NCI-H1105 treated with DMSO at 0.1 percent for 48 hours (cell line): ENCODE data around the gene R3HDM4.
"Not testable (repeated sequence)": the region's sequence is repeated elsewhere in the genome, so short reads cannot be mapped to it uniquely, and the experiment has no call there.

Source experiments
- DNase-seq: peaks from one replicate; lab custom pipeline; 2025; lab: John Stamatoyannopoulos, UW

Gene R3HDM4

DNA sequence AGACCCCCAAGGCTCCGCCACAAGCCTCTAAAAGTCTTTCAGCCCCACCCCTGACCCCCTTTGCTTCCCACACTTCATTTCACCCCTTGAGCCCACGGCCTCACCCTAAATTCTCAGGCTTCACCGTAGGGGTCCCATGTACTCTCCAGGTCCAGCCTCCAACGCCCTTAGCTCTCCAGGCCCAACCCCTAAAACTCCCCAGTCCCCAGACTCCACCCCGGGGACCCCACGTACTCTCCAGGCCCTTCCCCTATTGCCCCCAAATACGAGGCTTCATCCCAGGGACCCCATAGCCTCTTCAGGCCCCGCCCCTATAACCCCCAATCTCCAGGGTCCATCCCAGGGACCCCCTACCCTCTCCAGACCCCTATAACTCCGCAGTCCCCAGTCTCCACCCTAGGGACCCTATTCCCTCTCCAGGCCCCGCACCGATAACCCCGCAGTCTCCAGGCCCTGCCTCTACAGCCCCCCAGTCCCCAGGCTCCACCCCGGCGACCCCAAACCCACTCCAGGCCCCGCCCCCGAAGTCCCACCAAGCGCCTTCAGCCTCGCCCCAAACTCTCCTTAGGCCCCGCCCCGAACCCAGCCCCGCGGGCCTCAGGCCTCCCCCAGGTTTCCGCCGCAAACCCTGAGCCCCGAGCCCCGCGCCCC, 20.7 kb downstream of the R3HDM4 start:
- no peak for DNase-seq

- not testable (repeated sequence) for DNase-seq
These were observed 21.4 kb downstream of the R3HDM4 start for GRCh38 chr19:891421-892200.

DNA sequence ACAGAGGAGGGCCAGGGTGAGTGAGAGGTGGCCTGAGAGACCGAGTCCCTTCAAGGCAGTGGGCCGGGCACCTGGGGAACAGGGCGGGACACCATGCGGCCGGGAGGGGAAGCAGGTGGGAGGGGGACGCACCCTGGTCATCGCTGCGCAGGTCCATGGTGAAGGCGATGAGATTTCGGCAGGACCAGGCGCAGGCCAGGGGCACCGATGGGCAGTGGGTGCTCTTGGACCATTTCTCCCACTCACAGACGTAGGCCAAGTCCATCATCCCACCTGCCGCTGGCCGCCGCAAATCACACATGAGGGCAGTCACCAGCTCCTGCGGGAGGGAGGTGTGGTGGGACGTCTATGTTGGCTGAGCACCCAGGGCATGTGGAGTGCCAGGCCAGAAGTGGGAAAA, 22.2 kb downstream of the R3HDM4 start:
- no peak for DNase-seq

DNA sequence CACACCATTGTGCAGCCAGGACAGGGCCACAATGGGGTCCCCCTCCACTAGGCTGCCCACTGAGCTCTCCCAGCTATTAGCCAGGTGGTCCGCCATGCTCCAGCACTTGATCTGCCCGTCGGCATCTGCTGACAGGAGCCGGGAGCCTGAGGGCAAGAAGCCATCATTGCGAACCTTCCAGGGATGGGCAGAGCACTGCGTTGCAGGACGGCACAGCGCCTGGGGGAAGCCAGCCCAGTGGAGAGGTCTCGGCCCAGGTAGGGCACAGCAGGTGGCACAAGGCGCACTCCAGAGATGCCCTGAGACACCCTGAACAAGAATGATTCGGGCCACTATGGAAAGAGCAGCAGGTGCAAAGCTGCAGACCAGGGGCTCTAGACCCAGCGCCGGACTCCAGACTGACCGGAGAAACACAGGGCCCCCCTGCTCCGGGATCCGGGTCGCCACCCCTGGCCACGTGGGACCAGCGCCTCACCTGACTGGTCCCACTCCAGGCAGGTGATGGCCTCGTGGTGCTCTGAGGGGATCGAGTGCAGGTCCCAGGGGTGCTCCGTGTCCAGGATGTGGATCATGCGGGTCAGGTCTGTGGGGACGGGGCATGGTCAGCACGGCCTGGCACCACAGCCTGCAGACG, 23.2 kb downstream of the R3HDM4 start:
- no peak for DNase-seq

DNA sequence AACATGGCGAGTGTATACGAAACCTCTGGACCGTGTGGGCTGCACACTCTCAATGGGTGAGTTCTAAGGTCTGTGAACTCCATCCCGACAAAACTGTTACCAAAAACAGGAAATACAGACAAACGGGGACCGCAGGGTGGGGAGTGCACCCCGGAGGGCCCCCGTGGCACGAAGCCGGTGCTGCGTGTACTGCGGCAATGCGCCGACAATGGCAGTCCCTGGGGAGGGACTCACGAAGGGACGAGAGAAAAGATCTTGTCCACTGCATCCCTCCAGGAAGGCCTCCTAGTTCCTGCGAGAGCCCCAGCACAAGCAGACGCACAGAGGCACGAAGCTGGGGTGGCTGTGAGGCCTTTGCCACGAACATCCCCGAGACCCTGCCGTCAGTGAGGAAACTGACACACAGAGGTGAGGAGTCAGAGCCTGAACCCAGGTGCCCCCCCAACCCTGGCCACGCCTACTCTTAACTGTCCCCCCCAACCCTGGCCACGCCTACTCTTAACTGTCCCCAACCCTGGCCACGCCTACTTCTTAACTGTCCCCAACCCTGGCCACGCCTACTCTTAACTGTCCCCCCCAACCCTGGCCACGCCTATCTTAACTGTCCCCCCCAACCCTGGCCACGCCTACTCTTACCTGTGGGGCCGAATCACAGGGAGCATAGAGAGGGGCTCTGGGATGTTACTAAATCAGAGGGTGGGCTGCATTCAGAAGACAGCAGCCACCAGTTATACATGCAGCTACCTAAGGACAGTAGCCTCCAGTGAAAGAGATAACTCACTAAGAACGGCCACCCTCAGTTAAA, 24.2 kb downstream of the R3HDM4 start:
- DNase-seq: no peak

DNA sequence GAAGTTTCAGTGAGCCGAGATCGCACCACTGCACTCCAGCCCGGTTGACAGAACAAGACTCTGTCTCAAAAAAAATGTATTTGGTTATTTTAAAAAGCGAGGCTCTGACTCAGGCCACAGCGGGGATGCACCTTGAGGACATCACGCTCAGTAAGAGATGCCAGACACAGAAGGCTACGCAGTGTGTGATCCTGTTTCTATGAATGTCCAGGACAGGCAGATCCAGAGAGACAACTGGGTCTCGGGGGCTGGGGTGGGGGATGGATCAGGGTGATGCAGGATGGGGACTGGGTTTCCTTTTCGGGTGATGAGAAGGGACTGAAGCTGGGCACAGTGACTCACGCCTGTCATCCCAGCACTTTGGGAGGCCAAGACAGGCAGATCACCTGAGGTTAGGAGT, 25.4 kb downstream of the R3HDM4 start:
- no peak for DNase-seq

DNA sequence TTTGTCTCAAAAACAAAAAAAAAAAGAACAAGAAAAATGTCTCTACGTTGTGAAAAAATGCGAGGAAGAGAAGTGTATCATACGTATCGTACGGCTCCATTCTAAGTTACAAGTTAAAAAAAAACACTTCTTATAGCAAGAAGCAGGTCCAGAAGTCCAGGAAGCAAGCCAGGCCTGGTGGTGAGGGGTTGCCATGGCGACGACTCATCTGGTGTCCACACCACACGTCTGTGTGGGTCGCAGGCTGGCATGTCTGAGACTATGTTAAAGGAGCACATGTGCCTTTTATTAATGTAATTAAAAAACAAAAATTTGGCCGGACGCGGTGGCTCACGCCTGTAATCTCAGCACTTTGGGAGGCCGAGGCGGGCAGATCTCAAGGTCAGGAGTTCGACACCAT, 25.9 kb downstream of the R3HDM4 start:
- DNase-seq: no peak

- no peak for DNase-seq
These were observed 27.3 kb downstream of the R3HDM4 start for GRCh38 chr19:885536-886224.

DNA sequence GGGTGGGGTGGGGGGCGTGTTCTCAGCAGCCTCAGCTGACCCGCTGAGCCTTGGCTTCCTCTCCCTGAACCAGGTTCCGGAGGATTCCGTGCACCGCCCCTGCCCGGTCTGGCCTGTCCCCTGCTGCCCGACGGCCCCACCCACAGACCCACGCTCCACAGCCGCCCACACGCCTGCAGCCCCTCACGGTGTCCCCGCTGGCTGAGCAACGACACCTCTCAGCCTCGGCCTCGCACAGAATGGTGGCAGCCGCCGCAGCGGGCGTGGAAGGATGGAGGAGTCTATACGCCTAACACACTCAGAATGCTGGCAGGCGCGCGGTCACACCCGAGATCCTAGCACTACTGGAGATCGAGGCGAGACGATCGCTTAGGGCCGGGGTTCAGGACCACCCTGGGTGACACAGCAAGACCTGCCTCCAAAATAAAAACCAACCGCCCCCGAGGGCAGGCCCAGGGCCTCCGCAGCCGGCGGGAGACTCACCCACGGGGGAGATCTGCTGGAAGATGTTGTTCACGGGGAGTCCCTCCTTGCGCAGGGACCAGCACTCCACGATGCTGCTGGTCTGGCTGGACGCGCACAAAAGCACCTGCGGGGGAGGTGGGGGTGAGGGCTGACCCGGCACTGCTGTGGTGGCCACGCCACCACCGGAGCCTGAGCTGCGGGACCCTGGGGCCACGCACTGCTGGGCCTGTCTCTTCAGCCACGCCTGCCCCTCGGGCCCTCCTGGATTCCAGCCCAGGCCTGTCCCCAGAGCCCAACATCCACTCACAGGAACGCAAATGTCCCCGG, 28.4 kb downstream of the R3HDM4 start:
- no peak for DNase-seq

GRCh38 chr19:883661-884211, 29.3 kb downstream of the R3HDM4 start:
- DNase-seq: no peak

GRCh38 chr19:882871-883497, 30.0 kb downstream of the R3HDM4 start:
- DNase-seq: no peak

DNA sequence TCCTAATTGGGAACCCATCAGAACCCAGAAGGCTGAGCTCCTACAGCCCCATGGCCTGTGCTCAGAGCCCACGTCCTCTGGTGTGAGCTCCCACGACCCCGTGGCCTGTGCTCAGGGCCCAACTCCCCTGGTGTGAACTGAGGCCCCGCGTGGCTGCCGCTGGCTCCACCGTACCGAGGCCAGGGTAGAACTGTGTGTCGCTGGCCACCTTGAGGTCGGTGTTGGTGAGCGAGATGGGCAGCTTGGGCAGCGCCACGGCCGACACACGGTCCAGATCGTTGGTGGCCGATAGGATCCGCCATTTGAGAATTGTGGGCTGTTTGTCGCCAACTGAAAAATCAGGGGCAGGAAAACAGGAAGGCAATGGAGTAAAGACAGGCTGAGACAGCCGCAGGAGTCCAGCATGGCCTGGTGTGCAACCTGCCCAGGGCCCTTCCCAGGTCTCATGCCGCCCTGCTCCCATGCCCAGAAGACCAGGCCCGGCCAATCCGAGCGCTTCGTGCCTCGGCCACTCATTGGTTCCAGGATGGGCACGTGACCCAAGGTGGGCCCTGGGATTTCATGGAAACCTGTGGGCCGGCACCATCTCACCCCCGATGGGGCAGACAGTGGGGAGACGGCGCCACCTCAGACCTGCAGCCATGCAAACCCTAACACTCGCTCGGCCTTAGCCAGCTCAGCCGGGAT, 31.5 kb downstream of the R3HDM4 start:
- no peak for DNase-seq

DNA sequence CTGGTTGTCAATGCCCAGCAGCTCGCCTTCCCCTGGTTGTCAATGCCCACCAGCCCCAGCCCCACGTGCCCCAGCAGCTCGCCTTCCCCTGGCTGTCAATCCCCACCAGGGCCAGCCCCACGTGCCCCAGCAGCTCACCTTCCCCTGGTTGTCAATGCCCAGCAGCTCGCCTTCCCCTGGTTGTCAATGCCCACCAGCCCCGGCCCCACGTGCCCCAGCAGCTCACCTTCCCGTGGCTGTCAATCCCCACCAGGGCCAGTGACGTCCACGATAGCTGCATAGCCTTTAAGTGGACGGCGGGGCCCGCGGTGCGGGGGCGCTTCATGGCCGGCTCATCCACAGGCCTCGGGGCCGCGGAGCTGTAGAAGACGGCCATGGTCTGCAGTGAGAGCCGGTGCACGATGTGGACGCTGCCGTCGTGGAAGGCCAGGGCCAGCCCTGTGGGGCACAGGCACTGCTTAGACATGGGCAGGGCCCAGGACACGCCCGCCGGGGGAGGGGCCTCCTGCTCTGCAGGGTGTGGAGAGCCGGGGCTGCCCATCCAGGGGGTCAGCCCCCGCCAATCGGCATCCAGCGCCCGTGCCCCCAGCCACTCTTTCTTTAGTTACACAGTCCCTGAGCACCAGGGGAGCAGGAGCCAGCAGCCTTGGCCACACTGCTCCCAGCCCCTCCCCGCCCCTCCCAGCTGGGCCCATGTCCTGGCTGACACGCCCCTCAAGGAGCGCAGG, 33.1 kb downstream of the R3HDM4 start:
- no peak for DNase-seq

GRCh38 chr19:878751-879561, 34.1 kb downstream of the R3HDM4 start:
- DNase-seq: not testable (repeated sequence)

DNA sequence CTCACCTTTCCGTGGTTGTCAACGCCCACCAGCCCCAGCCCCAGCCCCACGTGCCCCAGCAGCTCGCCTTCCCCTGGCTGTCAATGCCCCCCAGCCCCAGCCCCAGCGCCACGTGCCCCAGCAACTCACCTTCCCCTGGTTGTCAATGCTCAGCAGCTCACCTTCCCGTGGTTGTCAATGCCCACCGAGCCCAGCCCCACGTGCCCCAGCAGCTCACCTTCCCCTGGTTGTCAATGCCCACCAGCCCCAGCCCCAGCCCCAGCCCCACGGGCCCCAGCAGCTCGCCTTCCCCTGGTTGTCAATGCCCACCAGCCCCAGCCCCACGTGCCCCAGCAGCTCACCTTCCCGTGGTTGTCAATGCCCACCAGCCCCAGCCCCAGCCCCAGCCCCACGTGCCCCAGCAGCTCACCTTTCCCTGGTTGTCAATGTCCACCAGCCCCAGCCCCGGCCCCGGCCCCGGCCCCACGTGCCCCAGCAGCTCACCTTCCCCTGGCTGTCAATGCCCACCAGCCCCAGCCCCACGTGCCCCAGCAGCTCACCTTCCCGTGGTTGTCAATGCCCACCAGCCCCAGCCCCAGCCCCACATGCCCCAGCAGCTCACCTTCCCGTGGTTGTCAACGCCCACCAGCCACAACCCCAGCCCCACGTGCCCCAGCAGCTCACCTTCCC, 34.9 kb downstream of the R3HDM4 start:
- not testable (repeated sequence) for DNase-seq

DNA sequence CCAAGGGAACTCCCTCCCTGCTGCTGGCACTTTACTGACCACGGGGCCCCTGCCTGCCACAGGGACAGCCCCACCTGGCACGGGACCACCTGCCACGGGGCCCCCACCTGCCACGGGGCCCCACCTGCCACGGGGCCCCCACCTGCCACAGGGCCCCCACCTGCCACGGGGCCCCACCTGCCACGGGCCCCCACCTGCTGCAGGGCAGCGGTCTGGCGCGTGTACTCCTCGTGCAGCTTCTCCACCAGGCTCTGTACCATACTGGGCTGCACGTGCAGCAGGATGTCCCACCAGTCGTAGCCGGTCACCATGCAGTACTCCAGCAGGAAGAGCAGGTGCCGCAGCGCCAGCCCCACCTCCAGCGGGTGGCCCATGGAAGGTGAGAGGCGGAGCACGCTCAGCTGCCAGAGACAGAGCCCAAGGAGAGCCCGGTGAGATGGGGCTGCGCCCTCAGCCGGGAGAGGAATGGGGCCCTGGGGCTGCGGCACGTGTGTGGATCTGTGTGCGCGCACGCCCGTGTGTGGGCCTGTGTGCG, 36.2 kb downstream of the R3HDM4 start:
- no peak for DNase-seq

DNA sequence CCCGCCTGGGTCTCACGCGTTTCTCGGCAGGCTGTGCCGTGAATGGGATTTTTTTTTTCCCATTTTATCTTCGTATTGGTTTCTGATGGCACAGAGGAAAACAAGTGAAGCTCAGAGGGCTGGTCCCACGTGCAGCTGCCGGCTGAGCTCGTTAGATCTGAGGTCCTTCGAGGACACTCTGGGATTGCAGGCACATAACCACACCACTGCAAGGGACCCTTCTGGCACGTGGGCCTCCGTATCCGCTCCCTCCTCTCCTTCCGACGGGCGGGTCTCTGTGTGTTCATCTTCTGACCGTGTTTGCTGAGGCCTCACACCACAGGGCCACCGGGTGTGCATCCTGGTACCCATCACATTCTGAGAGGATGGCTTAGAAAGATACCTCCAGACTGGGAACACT, 36.9 kb downstream of the R3HDM4 start:
- DNase-seq: no peak
